Stimulated activated CD4-positive, alpha-beta T cell treated with anti-CD3 and anti-CD28 coated beads, Interleukin-2, amount 100 ng/mL, for 48 hours (primary cell): Measurements from ENCODE around the gene PSIP1.
"Not testable (repeated sequence)": the region's sequence is repeated elsewhere in the genome, so short reads cannot be mapped to it uniquely, and the experiment has no call there.

ENCODE experiments used
- DNase-seq, 2 donors: peaks; one replicate each; pipeline ENCODE4 v3.0.0-alpha.2; 2020

PSIP1 gene

DNA sequence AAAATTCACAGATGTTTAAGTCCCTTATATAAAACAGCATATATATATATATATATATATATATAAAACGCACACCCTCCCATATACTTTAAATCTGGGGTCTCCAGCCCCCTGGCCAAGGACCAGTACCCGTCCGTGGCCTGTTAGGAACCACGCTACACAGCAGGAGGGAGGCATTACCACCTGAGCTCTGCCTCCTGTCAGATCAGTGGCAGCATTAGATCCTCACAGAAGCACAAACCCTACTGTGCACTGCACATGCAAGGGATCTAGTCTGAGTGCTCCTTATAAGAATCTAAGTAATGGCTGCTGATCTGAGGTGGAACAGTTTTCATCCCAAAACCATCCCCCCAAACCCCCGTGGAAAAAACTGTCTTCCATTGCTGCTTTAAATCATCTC, 9.0 kb downstream of the PSIP1 start:
- no peak for DNase-seq

DNA sequence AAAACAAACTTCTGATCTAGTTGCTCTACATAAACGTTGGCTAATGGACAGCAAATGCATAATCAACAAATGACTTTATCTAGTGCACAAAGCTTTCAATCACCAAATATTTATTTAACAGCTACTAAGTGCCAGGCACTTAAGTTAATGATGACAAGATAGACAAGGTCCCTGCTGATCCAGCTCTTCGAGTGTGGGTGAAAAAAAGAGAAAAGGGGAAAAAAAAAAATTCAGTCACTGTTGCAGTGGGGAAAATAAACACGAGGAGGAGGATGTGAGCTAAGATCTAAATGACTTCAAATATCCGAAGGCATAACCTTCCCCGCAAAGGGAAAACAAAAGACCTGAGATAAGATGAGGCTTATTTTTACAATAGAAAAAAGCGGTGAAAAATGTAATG, 9.6 kb downstream of the PSIP1 start:
- DNase-seq: no peak

DNA sequence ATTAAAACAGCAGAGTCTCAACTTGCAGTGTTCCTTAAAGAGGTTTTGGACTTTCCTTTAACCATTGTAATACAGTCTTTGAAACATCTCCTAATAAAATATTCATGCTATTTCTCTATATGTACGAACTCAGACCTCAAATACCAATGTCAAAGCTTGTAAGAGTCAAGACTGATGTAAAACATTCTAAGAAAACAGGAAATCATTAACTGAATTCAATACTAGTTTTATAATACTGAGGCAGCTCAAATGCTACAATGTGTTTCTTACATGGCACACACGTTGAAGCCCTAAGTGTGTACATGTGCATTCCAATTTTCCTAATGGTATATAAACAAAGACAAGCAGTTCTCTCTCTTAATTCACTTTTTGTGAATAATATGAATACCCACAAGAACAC, 11.6 kb downstream of the PSIP1 start:
- no peak for DNase-seq

- DNase-seq: no peak
Observed at GRCh38 chr9:15498246-15498995, 12.3 kb downstream of the PSIP1 start.

DNA sequence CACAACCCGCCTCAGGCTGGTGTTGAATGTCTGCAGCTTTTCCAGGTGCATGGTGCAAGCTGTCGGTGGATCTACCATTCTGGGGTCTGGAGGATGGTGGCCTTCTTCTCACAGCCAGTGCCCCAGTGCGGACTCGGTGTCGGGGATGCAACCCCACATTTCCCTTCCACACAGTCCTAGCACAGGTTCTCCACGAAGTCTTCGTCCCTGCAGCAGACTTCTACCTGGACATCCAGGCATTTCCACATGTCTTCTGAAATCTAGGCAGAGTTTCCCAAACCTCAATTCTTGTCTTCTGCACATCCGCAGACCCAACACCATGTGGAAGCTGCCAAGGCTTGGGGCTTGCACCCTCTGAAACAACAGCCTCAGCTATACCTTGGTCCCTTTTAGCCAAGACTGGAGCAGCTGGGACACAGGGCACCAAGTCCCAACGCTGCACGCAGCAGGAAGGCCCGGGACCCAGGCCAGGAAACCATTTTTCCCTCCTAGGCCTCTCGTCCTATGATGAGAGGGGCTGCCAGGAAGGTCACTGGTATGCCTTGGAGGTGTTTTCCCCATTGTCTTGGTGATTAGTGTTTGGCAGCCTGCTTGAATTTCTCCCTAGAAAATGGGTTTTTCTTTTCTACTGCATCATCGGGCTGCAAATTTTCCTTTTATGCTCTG, 18.2 kb downstream of the PSIP1 start:
- DNase-seq: no peak

GRCh38 chr9:15491950-15492349, 18.8 kb downstream of the PSIP1 start:
- no peak for DNase-seq

GRCh38 chr9:15485836-15486666, 24.7 kb downstream of the PSIP1 start:
- no peak for DNase-seq

- no peak for DNase-seq
Observed at GRCh38 chr9:15484802-15485201, 26.0 kb downstream of the PSIP1 start.

- no peak for DNase-seq
Observed at GRCh38 chr9:15482146-15482545, 28.6 kb downstream of the PSIP1 start.

DNA sequence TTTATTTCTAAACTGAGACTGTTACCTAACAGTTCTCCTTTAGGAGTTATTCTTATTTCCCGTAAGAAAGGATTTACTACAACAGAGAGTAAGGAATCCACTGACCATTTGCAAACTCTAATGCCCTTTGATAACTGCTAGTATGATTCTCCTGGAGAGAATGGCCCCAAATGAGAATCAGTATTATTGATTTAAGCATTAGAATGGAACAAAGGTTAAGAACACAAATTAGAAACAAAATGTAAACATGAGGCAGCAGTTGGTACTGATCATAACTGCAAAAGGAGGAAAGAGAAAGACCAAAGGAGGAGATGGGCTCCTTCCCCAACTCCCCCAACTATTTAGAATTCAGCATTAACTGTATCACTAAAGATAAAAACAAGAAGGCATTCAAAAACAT, 30.7 kb downstream of the PSIP1 start:
- no peak for DNase-seq

GRCh38 chr9:15475923-15476536, 34.7 kb downstream of the PSIP1 start:
- DNase-seq: no peak

- DNase-seq: no peak
Observed at GRCh38 chr9:15469862-15470261, 40.9 kb downstream of the PSIP1 start.

- no peak for DNase-seq
Observed at GRCh38 chr9:15469406-15469805, 41.4 kb downstream of the PSIP1 start.

- no peak for DNase-seq
Observed at GRCh38 chr9:15468145-15468544, 42.6 kb downstream of the PSIP1 start.

DNA sequence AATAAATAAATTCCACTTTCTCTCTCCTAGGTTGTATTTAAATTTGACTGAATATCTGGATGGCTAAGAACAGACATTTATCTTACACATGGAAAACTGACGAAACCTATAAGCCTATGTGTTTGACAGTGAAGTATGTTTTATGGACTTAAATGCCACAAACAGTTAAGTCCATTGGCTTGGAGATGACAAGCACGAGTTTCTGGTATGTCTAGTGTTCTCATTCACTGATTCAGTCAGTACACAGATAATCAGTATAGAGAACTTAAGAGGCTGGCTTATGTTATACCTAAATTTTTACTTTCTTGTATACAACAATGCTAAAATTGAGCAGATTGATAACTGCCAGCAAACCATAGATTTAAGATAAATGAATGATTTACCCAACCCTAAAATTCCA, 49.2 kb downstream of the PSIP1 start:
- no peak for DNase-seq

DNA sequence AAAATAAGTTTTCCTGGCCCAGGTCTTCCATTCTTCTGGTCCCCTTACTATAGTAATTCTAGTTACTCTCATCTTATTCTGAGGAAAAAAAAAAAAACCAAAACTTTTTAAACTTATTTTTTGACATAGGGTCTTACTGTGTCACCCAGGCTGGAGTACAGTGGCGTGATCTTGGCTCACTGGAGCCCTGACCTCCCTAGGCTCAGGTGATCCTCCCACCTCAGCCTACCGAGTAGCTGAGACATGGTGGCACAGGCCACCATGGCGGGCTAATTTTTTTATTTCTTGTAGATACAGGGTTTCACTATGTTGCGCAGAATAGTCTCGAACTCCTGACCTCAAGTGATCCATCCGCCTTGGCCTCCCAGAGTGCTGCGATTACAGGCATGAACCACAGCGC, 49.7 kb downstream of the PSIP1 start:
- DNase-seq: no peak

- DNase-seq: no peak
Observed at GRCh38 chr9:15453956-15454355, 56.8 kb downstream of the PSIP1 start.

- no peak for DNase-seq
Observed at GRCh38 chr9:15444141-15444540, 66.6 kb downstream of the PSIP1 start.

GRCh38 chr9:15442264-15442663, 68.5 kb downstream of the PSIP1 start:
- not testable (repeated sequence) for DNase-seq

DNA sequence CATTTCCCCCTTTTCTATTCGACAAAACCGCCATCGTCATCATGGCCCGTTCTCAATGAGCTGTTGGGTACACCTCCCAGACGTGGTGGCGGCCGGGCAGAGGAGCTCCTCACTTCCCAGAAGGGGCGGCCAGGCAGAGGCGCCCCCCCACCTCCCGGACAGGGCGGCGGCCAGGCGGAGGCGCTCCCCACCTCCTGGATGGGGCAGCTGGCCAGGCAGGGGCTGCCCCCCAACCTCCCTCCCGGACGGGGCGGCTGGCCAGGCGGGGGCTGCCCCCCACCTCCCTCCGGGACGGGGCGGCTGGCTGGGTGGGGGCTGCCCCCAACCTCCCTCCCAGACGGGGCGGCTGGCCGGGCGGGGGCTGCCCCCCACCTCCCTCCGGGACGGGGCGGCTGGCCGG, 68.9 kb downstream of the PSIP1 start:
- DNase-seq: not testable (repeated sequence)

- no peak for DNase-seq
Observed at GRCh38 chr9:15438891-15439290, 71.9 kb downstream of the PSIP1 start.

- DNase-seq: no peak
Observed at GRCh38 chr9:15433661-15434060, 77.1 kb downstream of the PSIP1 start.

DNA sequence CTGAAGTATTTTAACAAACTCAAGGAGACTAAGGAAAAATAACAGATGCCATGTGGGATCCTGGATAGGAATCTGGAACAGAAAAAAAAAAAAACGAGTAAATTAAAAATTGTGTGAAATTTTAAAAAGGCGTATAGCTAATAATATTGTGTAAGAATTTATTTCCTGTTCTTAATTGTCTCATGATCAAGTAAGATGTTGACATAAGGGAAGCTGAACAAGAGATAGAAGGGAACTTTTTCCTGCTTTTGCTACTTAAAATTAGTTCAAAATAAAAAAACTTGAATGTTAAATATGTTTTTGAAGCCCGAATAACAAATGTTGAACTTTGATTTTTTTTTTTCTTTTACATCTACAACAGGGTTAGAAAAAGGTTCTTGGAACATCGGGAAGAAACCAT, 77.6 kb downstream of the PSIP1 start:
- no peak for DNase-seq
